COLO668 (cell line): ENCODE measurements around the gene ALDH5A1.
A peak's percentile ranks its signal among the peaks of the same experiment; 100 is the strongest.

ENCODE experiments used
- DNase-seq: peaks from one replicate; lab custom pipeline; 2025; ENCODE audit not compliant: unreplicated experiment; lab: John Stamatoyannopoulos, UW

The ALDH5A1 gene

GRCh38 chr6:24522228-24523176 is 27.7 kb downstream of the ALDH5A1 start:
- peak; percentile 45 for DNase-seq

- no peak for DNase-seq
Observed at GRCh38 chr6:24524329-24524728, 29.6 kb downstream of the ALDH5A1 start.

GRCh38 chr6:24524805-24525204 is 30.0 kb downstream of the ALDH5A1 start:
- DNase-seq: peak; percentile 10

GRCh38 chr6:24529985-24530384 is 35.2 kb downstream of the ALDH5A1 start:
- DNase-seq: no peak

GRCh38 chr6:24534329-24534728 is 39.6 kb downstream of the ALDH5A1 start:
- no peak for DNase-seq

- DNase-seq: no peak
Observed at GRCh38 chr6:24535210-24535609, 40.4 kb downstream of the ALDH5A1 start.

- no peak for DNase-seq
Observed at GRCh38 chr6:24536466-24536865, 41.7 kb downstream of the ALDH5A1 start.

- no peak for DNase-seq
Observed at GRCh38 chr6:24537082-24537699, 42.4 kb downstream of the ALDH5A1 start.

GRCh38 chr6:24537771-24538385 is 43.1 kb downstream of the ALDH5A1 start:
- DNase-seq: no peak

- DNase-seq: no peak
Observed at GRCh38 chr6:24539416-24539815, 44.6 kb downstream of the ALDH5A1 start.

- DNase-seq: no peak
Observed at GRCh38 chr6:24540197-24540596, 45.4 kb downstream of the ALDH5A1 start.

- no peak for DNase-seq
Observed at GRCh38 chr6:24543683-24544082, 48.9 kb downstream of the ALDH5A1 start.

- DNase-seq: no peak
Observed at GRCh38 chr6:24545183-24545582, 50.4 kb downstream of the ALDH5A1 start.

GRCh38 chr6:24545691-24546090 is 50.9 kb downstream of the ALDH5A1 start:
- no peak for DNase-seq

GRCh38 chr6:24546439-24546838 is 51.7 kb downstream of the ALDH5A1 start:
- no peak for DNase-seq

GRCh38 chr6:24547243-24547642 is 52.5 kb downstream of the ALDH5A1 start:
- DNase-seq: no peak

- DNase-seq: no peak
Observed at GRCh38 chr6:24549158-24549557, 54.4 kb downstream of the ALDH5A1 start.

GRCh38 chr6:24549674-24550353 is 55.0 kb downstream of the ALDH5A1 start:
- no peak for DNase-seq

- no peak for DNase-seq
Observed at GRCh38 chr6:24551139-24551538, 56.4 kb downstream of the ALDH5A1 start.

GRCh38 chr6:24554474-24554873 is 59.7 kb downstream of the ALDH5A1 start:
- no peak for DNase-seq

GRCh38 chr6:24558516-24558915 is 63.7 kb downstream of the ALDH5A1 start:
- DNase-seq: no peak
